Astrocyte (in vitro differentiated cells and primary cell): ENCODE measurements around the gene KRTAP25-1. TPM values are rescaled to one million over a fixed set of nuclear protein-coding genes. Genes with fewer than 3 reads are reported as not detected.

Source experiments
- DNase-seq: peaks from one replicate; pipeline ENCODE4 v3.0.0-alpha.2; 2010; ENCODE audit warnings: low read depth
- FAIRE-seq: peaks from 2 replicates; lab custom pipeline; 2011; peaks lifted over from hg19 to GRCh38; lab: Jason Lieb, UNC
- H2AFZ ChIP-seq: 2 replicates; pipeline ENCODE4 v1.6.0; 2012; ENCODE audit warnings: low read depth, low read length, inconsistent platforms
- H3K27ac ChIP-seq: 2 replicates; pipeline ENCODE4 v1.5.1; 2011; ENCODE audit warnings: low read depth, low read length, inconsistent platforms
- H3K27me3 ChIP-seq: 2 replicates; pipeline ENCODE4 v1.6.0; 2011; ENCODE audit warnings: low read length, inconsistent platforms; ENCODE audit not compliant: insufficient read depth
- H3K36me3 ChIP-seq: 2 replicates; pipeline ENCODE4 v1.5.1; 2011; ENCODE audit warnings: low read length, inconsistent platforms; ENCODE audit not compliant: insufficient read depth
- H3K4me1 ChIP-seq: 2 replicates; pipeline ENCODE4 v1.5.1; 2011; ENCODE audit warnings: low read length, inconsistent platforms; ENCODE audit not compliant: insufficient read depth
- H3K4me2 ChIP-seq: 2 replicates; pipeline ENCODE4 v1.6.0; 2012; ENCODE audit warnings: low read length, inconsistent platforms
- H3K4me3 ChIP-seq: 2 replicates; pipeline ENCODE4 v1.5.1; 2011; ENCODE audit warnings: low read depth, mild to moderate bottlenecking, low read length, inconsistent platforms; ENCODE audit not compliant: insufficient read depth
- H3K79me2 ChIP-seq: 2 replicates; pipeline ENCODE4 v1.6.0; 2012; ENCODE audit warnings: mild to moderate bottlenecking, low read length, inconsistent platforms; ENCODE audit not compliant: insufficient read depth
- H3K9ac ChIP-seq: 2 replicates; pipeline ENCODE4 v1.6.0; 2012; ENCODE audit warnings: mild to moderate bottlenecking, low read length, inconsistent platforms
- H3K9me3 ChIP-seq: 2 replicates; pipeline ENCODE4 v1.5.1; 2012; ENCODE audit warnings: low read depth, mild to moderate bottlenecking, low read length, inconsistent platforms; ENCODE audit not compliant: insufficient read depth
- H4K20me1 ChIP-seq: 2 replicates; pipeline ENCODE4 v1.6.0; 2012; ENCODE audit warnings: low read length, inconsistent platforms; ENCODE audit not compliant: insufficient read depth
- H3K27ac Mint-ChIP-seq: one replicate; pipeline ENCODE4 v1.8.0; 2021; ENCODE audit warnings: mild to moderate bottlenecking, mixed read lengths; ENCODE audit not compliant: unreplicated experiment
- H3K27me3 Mint-ChIP-seq: one replicate; pipeline ENCODE4 v1.8.0; 2021; ENCODE audit warnings: low read depth, mixed read lengths; ENCODE audit not compliant: unreplicated experiment
- H3K36me3 Mint-ChIP-seq: one replicate; pipeline ENCODE4 v1.8.0; 2021; ENCODE audit warnings: low read depth, mixed read lengths; ENCODE audit not compliant: unreplicated experiment
- H3K4me1 Mint-ChIP-seq: one replicate; pipeline ENCODE4 v1.8.0; 2021; ENCODE audit warnings: low read depth, mixed read lengths; ENCODE audit not compliant: unreplicated experiment
- H3K4me3 Mint-ChIP-seq: one replicate; pipeline ENCODE4 v1.8.0; 2021; ENCODE audit warnings: mild to moderate bottlenecking, moderate library complexity, mixed read lengths; ENCODE audit not compliant: unreplicated experiment
- H3K9me3 Mint-ChIP-seq: one replicate; pipeline ENCODE4 v1.8.0; 2021; ENCODE audit warnings: mild to moderate bottlenecking, mixed read lengths; ENCODE audit not compliant: unreplicated experiment
- CTCF ChIP-seq: IDR thresholded peaks from 2 replicates; pipeline ENCODE4 v1.5.1; 2011; ENCODE audit warnings: low read depth, mild to moderate bottlenecking, inconsistent platforms, low read length, moderate library complexity; ENCODE audit not compliant: insufficient read depth
- EZH2 ChIP-seq: IDR thresholded peaks from 2 replicates; pipeline ENCODE4 v1.6.1; 2012; ENCODE audit warnings: mild to moderate bottlenecking, low read length, inconsistent platforms; ENCODE audit not compliant: insufficient read depth
- total RNA-seq: library from RNA; stranded (reverse); gene quantifications from 2 replicates; pipeline ENCODE4 v1.2.1, GENCODE V29; 2021

The KRTAP25-1 gene
- total RNA-seq, 1 donor from 2014 or later = not detected

GRCh38 chr21:30251781-30252180 lies 37.5 kb downstream of the KRTAP25-1 start:
- Mint-ChIP-seq H3K27ac (no peak overlapping the region), H3K27me3 (no peaks in the 10 kb centered on the region), H3K4me1 (no peaks in the 10 kb centered on the region), H3K4me3 (no peak overlapping the region), H3K36me3 (no peaks in the 10 kb centered on the region), H3K9me3 (no peaks in the 10 kb centered on the region)
- Histone ChIP-seq H3K4me1 (no peaks in the 10 kb centered on the region), H3K27ac (no peak overlapping the region), H3K79me2 (no peaks in the 10 kb centered on the region), H3K9me3 (no peaks in the 10 kb centered on the region), H3K27me3 (no peaks in the 10 kb centered on the region), H3K36me3 (no peaks in the 10 kb centered on the region), H3K9ac (no peak overlapping the region), H3K4me3 (no peak overlapping the region), H2AFZ (no peak overlapping the region), H3K4me2 (no peak overlapping the region), H4K20me1 (no peaks in the 10 kb centered on the region)
- TF ChIP-seq CTCF (no peak), EZH2 (no peak)
- no peak for DNase-seq
- FAIRE-seq = no peak

GRCh38 chr21:30249936-30250335 lies 39.4 kb downstream of the KRTAP25-1 start:
- Histone ChIP-seq H3K79me2 (no peaks in the 10 kb centered on the region), H3K27me3 (no peaks in the 10 kb centered on the region), H3K27ac (no peak overlapping the region), H3K4me2 (no peak overlapping the region), H3K9ac (no peak overlapping the region), H3K4me3 (no peak overlapping the region), H4K20me1 (no peaks in the 10 kb centered on the region), H3K36me3 (no peaks in the 10 kb centered on the region), H3K9me3 (no peaks in the 10 kb centered on the region), H2AFZ (no peak overlapping the region), H3K4me1 (no peaks in the 10 kb centered on the region)
- FAIRE-seq = no peak
- no peak for DNase-seq
- Mint-ChIP-seq H3K27ac (no peak overlapping the region), H3K36me3 (no peaks in the 10 kb centered on the region), H3K4me1 (no peaks in the 10 kb centered on the region), H3K9me3 (no peaks in the 10 kb centered on the region), H3K4me3 (no peak overlapping the region), H3K27me3 (no peaks in the 10 kb centered on the region)
- TF ChIP-seq CTCF (no peak), EZH2 (no peak)

GRCh38 chr21:30248844-30249243 lies 40.5 kb downstream of the KRTAP25-1 start:
- Histone ChIP-seq H3K4me3 (no peak overlapping the region), H4K20me1 (no peaks in the 10 kb centered on the region), H3K27me3 (no peaks in the 10 kb centered on the region), H3K27ac (no peak overlapping the region), H3K4me2 (no peak overlapping the region), H3K4me1 (no peaks in the 10 kb centered on the region), H3K79me2 (no peaks in the 10 kb centered on the region), H3K9ac (no peak overlapping the region), H3K9me3 (no peaks in the 10 kb centered on the region), H3K36me3 (no peaks in the 10 kb centered on the region), H2AFZ (no peak overlapping the region)
- H3K4me1 Mint-ChIP-seq = no peaks in the 10 kb centered on the region
- no peak for TF ChIP-seq EZH2
- no peak for TF ChIP-seq CTCF
- DNase-seq = no peak
- FAIRE-seq = no peak
- H3K27ac Mint-ChIP-seq = no peak overlapping the region
- H3K4me3 Mint-ChIP-seq = no peak overlapping the region
- H3K27me3 Mint-ChIP-seq = no peaks in the 10 kb centered on the region
- no peaks in the 10 kb centered on the region for H3K36me3 Mint-ChIP-seq
- H3K9me3 Mint-ChIP-seq = no peaks in the 10 kb centered on the region
